ENCODE data around the gene WAPL. TPM values are rescaled to one million over a fixed set of nuclear protein-coding genes. Genes with fewer than 3 reads are reported as not detected.

WAPL gene
- total and polyA plus RNA-seq, 8 donors: 11.7 to 100 (median 21.1) TPM

DNA sequence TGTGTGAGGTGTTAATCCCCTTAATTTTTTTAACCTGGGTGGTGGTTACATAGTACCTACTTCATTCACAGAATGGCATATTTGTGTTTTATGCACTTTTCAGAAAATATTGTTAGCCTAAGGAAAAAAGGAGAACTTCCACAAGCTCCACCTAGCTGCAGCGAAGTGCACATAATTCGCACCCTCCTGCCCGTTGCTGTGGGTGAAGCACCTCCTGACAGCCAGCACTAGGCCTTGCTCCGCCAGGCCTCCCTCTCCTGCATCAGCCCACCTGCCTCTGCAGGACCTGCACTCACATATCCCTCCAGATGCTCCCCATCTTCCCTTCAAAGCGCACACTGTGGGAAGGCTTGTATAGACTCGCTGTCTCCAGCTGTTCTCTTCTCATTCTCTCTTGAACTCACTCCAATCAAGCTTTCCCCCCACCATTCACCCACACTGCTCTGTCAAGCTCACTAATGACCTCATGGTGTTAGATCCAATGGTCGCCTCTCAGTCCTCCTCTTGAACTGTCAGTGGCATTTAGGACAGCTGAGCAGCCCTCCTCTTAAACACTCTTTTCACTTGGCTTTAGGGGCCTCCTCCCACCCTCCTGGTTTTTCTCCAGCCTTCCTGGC is 134.3 kb downstream of the WAPL start:
- no peak for DNase-seq
- WGBS, 5 donors: 65 to 78% (median 71%) methylated on average over 7 of the region's 7 CpGs
- no peak overlapping the region for H3K4me3 ChIP-seq
- peaks cover 0 to 53% (median 20%) of the 10 kb centered on the region in 3 donors for H3K27me3 ChIP-seq
- peaks cover 0 to 13% (median 11%) of the 10 kb centered on the region in 4 donors for H3K4me1 ChIP-seq
- H3K36me3 ChIP-seq: no peaks in the 10 kb centered on the region
- no peak overlapping the region for H3K27ac ChIP-seq
- TF ChIP-seq EP300 (IDR thresholded peaks at IDR 0.05) (no peak), POLR2AphosphoS5 (IDR thresholded peaks at IDR 0.05) (no peak)
- TF ChIP-seq, protein P1, sequence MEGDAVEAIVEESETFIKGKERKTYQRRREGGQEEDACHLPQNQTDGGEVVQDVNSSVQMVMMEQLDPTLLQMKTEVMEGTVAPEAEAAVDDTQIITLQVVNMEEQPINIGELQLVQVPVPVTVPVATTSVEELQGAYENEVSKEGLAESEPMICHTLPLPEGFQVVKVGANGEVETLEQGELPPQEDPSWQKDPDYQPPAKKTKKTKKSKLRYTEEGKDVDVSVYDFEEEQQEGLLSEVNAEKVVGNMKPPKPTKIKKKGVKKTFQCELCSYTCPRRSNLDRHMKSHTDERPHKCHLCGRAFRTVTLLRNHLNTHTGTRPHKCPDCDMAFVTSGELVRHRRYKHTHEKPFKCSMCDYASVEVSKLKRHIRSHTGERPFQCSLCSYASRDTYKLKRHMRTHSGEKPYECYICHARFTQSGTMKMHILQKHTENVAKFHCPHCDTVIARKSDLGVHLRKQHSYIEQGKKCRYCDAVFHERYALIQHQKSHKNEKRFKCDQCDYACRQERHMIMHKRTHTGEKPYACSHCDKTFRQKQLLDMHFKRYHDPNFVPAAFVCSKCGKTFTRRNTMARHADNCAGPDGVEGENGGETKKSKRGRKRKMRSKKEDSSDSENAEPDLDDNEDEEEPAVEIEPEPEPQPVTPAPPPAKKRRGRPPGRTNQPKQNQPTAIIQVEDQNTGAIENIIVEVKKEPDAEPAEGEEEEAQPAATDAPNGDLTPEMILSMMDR (IDR thresholded peaks at IDR 0.05): no peak
- no peaks in the 10 kb centered on the region for H3K9me3 ChIP-seq
- intact Hi-C loops (cut with DNase I; ENCODE audit: low total_unique reads): no loop called here

GRCh38 chr10:86385806-86386205 is 135.8 kb downstream of the WAPL start:
- intact Hi-C loops (cut with DNase I; ENCODE audit: low total_unique reads): no loop called here

More at GRCh38 chr10:86385806-86386205, 135.8 kb downstream of the WAPL start:
- peaks cover 0 to 13% (median 11%) of the 10 kb centered on the region in 4 donors for H3K4me1 ChIP-seq
- WGBS, 5 donors: 84 to 94% (median 87%) methylated on average over 3 of the region's 3 CpGs
- no peak for TF ChIP-seq EP300 (IDR thresholded peaks at IDR 0.05)
- no peak for TF ChIP-seq POLR2A (IDR thresholded peaks at IDR 0.05)
- TF ChIP-seq, protein P1 (IDR thresholded peaks at IDR 0.05): no peak
- no peak for TF ChIP-seq POLR2AphosphoS5 (IDR thresholded peaks at IDR 0.05)
- H3K27me3 ChIP-seq: peaks cover 0 to 47% (median 20%) of the 10 kb centered on the region in 3 donors
- H3K36me3 ChIP-seq: no peaks in the 10 kb centered on the region
- DNase-seq: no peak
- no peak overlapping the region for H3K4me3 ChIP-seq
- H3K27ac ChIP-seq: no peak overlapping the region
- no peaks in the 10 kb centered on the region for H3K9me3 ChIP-seq

Small RNA genes within 50 kb of the gene (small RNA-seq; reads per million reads assigned to genes)
- 0 reads per million in 4 donors for gene RNU6-780P

Other genes starting within 250 kb of the WAPL start
- 1 to 10 TPM in 4 of 5 donors, not detected in 1; 1.0 to 8.5 (median 1.9) TPM for gene GRID1, start 155.0 kb downstream of the WAPL start, total RNA-seq
- under 1 TPM; 0.31 to 0.63 (median 0.50) TPM for gene GRID1, start 155.0 kb downstream of the WAPL start, polyA plus RNA-seq
- gene OPN4, start 132.8 kb upstream of the WAPL start, total RNA-seq: not detected
- not detected for gene OPN4, start 132.8 kb upstream of the WAPL start, polyA plus RNA-seq
- gene LDB3, start 146.7 kb upstream of the WAPL start, total RNA-seq: 1 to 10 TPM in 4 of 5 donors, under 1 TPM in 1; 0.29 to 8.5 (median 2.2) TPM
- 1 to 10 TPM; 1.1 to 3.4 (median 2.7) TPM for gene LDB3, start 146.7 kb upstream of the WAPL start, polyA plus RNA-seq
- gene BMPR1A, start 234.8 kb upstream of the WAPL start, total RNA-seq: 100 to 1,000 TPM in 1 of 5 donors, 10 to 100 TPM in 4; 18.3 to 104 (median 35.3) TPM
- 1 to 10 TPM; 5.8 to 6.5 (median 5.9) TPM for gene BMPR1A, start 234.8 kb upstream of the WAPL start, polyA plus RNA-seq